Right renal pelvis (tissue), 4 donors: ENCODE measurements around the gene PARD3. TPM values are rescaled to one million over a fixed set of nuclear protein-coding genes. Genes with fewer than 3 reads are reported as not detected.

Experiments
- DNase-seq, 4 donors: peaks; one replicate each; pipeline ENCODE4 v3.0.0-alpha.2; 2013; ENCODE audit warnings: low read depth in 4 of 4, low spot score in 3 of 4, missing footprints in 1 of 4
- polyA plus RNA-seq, 4 donors: library from polyadenylated mRNA; unstranded; fragments of 120-200 nt; gene quantifications; one replicate each; pipeline ENCODE4 v1.2.1, GENCODE V29; 2013; ENCODE audit not compliant: insufficient read length in 4 of 4

Gene PARD3
- polyA plus RNA-seq, 4 donors: 62.1 to 76.2 (median 71.3) TPM

- no peak for DNase-seq
Measured at GRCh38 chr10:34596351-34596750, 218.7 kb downstream of the PARD3 start.

- DNase-seq: no peak
Measured at GRCh38 chr10:34593930-34594329, 221.2 kb downstream of the PARD3 start.

GRCh38 chr10:34593374-34593890 lies 221.7 kb downstream of the PARD3 start:
- DNase-seq: no peak

- no peak for DNase-seq
Measured at GRCh38 chr10:34590793-34591192, 224.3 kb downstream of the PARD3 start.

- DNase-seq: no peak
Measured at GRCh38 chr10:34589275-34589674, 225.8 kb downstream of the PARD3 start.

- DNase-seq: no peak
Measured at GRCh38 chr10:34587680-34588019, 227.4 kb downstream of the PARD3 start.

GRCh38 chr10:34587002-34587679 lies 228.0 kb downstream of the PARD3 start:
- DNase-seq: no peak

- DNase-seq: no peak
Measured at GRCh38 chr10:34585422-34586112, 229.5 kb downstream of the PARD3 start.

- DNase-seq: no peak
Measured at GRCh38 chr10:34584164-34584563, 230.9 kb downstream of the PARD3 start.

GRCh38 chr10:34581801-34582532 lies 233.1 kb downstream of the PARD3 start:
- peak in 2 of 4 donors; percentile 7 to 27 for DNase-seq

GRCh38 chr10:34580643-34581042 lies 234.5 kb downstream of the PARD3 start:
- no peak for DNase-seq

GRCh38 chr10:34580214-34580613 lies 234.9 kb downstream of the PARD3 start:
- no peak for DNase-seq

- DNase-seq: no peak
Measured at GRCh38 chr10:34578468-34578867, 236.6 kb downstream of the PARD3 start.

GRCh38 chr10:34576797-34577196 lies 238.3 kb downstream of the PARD3 start:
- no peak for DNase-seq

GRCh38 chr10:34575882-34576281 lies 239.2 kb downstream of the PARD3 start:
- DNase-seq: no peak

- no peak for DNase-seq
Measured at GRCh38 chr10:34574353-34574934, 240.7 kb downstream of the PARD3 start.

- DNase-seq: no peak
Measured at GRCh38 chr10:34570887-34571286, 244.2 kb downstream of the PARD3 start.

GRCh38 chr10:34567659-34568253 lies 247.3 kb downstream of the PARD3 start:
- no peak for DNase-seq

- DNase-seq: no peak
Measured at GRCh38 chr10:34565934-34566333, 249.2 kb downstream of the PARD3 start.

- no peak for DNase-seq
Measured at GRCh38 chr10:34558093-34558583, 257.0 kb downstream of the PARD3 start.

GRCh38 chr10:34557173-34557572 lies 257.9 kb downstream of the PARD3 start:
- no peak for DNase-seq
